CD8-positive, alpha-beta memory T cell (primary cell): ENCODE results near the gene C17orf113. TPM values are rescaled to one million over a fixed set of nuclear protein-coding genes. Genes with fewer than 3 reads are reported as not detected.
"Not testable (repeated sequence)": the region's sequence is repeated elsewhere in the genome, so short reads cannot be mapped to it uniquely, and the experiment has no call there.

Source experiments
- CTCF ChIA-PET: fragments of 350-600 bp; sonication (Branson Sonifier 250); formaldehyde crosslinking; loops from one replicate; lab custom pipeline; 2021; ENCODE audit warnings: antibody characterized with exemption; lab: Charles Lee
- POLR2A ChIA-PET: fragments of 350-600 bp; sonication (Branson Sonifier 250); formaldehyde crosslinking; loops from one replicate; lab custom pipeline; 2021; ENCODE audit warnings: antibody characterized with exemption; lab: Charles Lee
- DNase-seq, 5 donors: peaks; one replicate each; pipeline versions ENCODE4 v3.0.0 to v3.0.0-alpha.2; 2020 to 2022; ENCODE audit warnings: mixed read lengths in 1 of 5
- H3K27ac ChIP-seq: one replicate; pipeline ENCODE4 v1.7.0; 2013; ENCODE audit warnings: low read depth, mild to moderate bottlenecking, low read length, moderate library complexity
- H3K27me3 ChIP-seq: 2 replicates; pipeline ENCODE4 v1.7.0; 2013; ENCODE audit warnings: low read length, mild to moderate bottlenecking; ENCODE audit not compliant: insufficient read depth, poor library complexity, severe bottlenecking
- H3K36me3 ChIP-seq: 2 replicates; pipeline ENCODE4 v1.7.0; 2013; ENCODE audit warnings: mild to moderate bottlenecking, low read length, moderate library complexity; ENCODE audit not compliant: insufficient read depth
- H3K4me1 ChIP-seq: 2 replicates; pipeline ENCODE4 v1.7.0; 2013; ENCODE audit warnings: mild to moderate bottlenecking, low read length, moderate library complexity; ENCODE audit not compliant: insufficient read depth
- H3K4me3 ChIP-seq: 2 replicates; pipeline ENCODE4 v1.7.0; 2013; ENCODE audit warnings: mild to moderate bottlenecking, low read length
- H3K9me3 ChIP-seq: 2 replicates; pipeline ENCODE4 v1.7.0; 2013; ENCODE audit warnings: mild to moderate bottlenecking, low read length
- H3K27ac Mint-ChIP-seq, 8 donors: one replicate each; pipeline ENCODE4 v1.8.0; 2020 to 2021; ENCODE audit warnings: mixed read lengths in 8 of 8, mild to moderate bottlenecking in 6 of 8, inconsistent platforms in 3 of 8, moderate library complexity in 3 of 8
- H3K27me3 Mint-ChIP-seq, 2 donors: one replicate each; pipeline ENCODE4 v1.8.0; 2020 to 2021; ENCODE audit warnings: mixed read lengths in 2 of 2, mild to moderate bottlenecking in 1 of 2, moderate library complexity in 1 of 2
- H3K36me3 Mint-ChIP-seq, 3 donors: one replicate each; pipeline ENCODE4 v1.8.0; 2020 to 2021; ENCODE audit warnings: mixed read lengths in 3 of 3, inconsistent platforms in 1 of 3, mild to moderate bottlenecking in 1 of 3
- H3K4me1 Mint-ChIP-seq, 3 donors: one replicate each; pipeline ENCODE4 v1.8.0; 2020 to 2021; ENCODE audit warnings: mixed read lengths in 3 of 3, inconsistent platforms in 1 of 3, mild to moderate bottlenecking in 1 of 3
- H3K4me3 Mint-ChIP-seq, 7 donors: one replicate each; pipeline ENCODE4 v1.8.0; 2020 to 2021; ENCODE audit warnings: mixed read lengths in 7 of 7, mild to moderate bottlenecking in 6 of 7, moderate library complexity in 4 of 7, inconsistent platforms in 2 of 7
- H3K9me3 Mint-ChIP-seq, 5 donors: one replicate each; pipeline ENCODE4 v1.8.0; 2020 to 2022; ENCODE audit warnings: mixed read lengths in 5 of 5, mild to moderate bottlenecking in 3 of 5, moderate library complexity in 2 of 5, inconsistent platforms in 1 of 5
- polyA plus RNA-seq: library from polyadenylated mRNA; unstranded; fragments of 300-500 nt; fragmentation: Illumina TruSeq; gene quantifications from one replicate; pipeline ENCODE4 v1.2.3, GENCODE V29; 2021
- total RNA-seq, 2 experiments: library from RNA; stranded (reverse); gene quantifications; one replicate each; pipeline ENCODE4 v1.2.3, GENCODE V29; 2021

C17orf113 gene
- total and polyA plus RNA-seq, 3 experiments from 2014 or later: 0.10 to 0.20 (median 0.15) TPM

- Mint-ChIP-seq H3K4me1 (peaks cover 65 to 82% (median 78%) of the 10 kb centered on the region in 3 donors), H3K27ac (peak within 1 kb of the TSS; percentile 90 to 100 (median 99)), H3K9me3 (no peaks in the 10 kb centered on the region), H3K4me3 (peak within 1 kb of the TSS; percentile 94 to 100 (median 99)), H3K36me3 (peaks cover 0 to 35% (median under 1%) of the 10 kb centered on the region in 3 donors), H3K27me3 (peaks cover 0 to 2% of the 10 kb centered on the region in 2 donors)
- H3K4me1 ChIP-seq: peaks cover 77% of the 10 kb centered on the region
- CTCF ChIA-PET: interaction anchor here (0.7 to 2.6 kb wide), 23 partner anchors 9 to 205 kb away, joined by 3 to 12 read pairs (median 3); partner anchors contain the start of genes CNP, DHX58, KLHL11 and ODAD4
- H3K27ac ChIP-seq: peak within 1 kb of the TSS; percentile 84
- no peaks in the 10 kb centered on the region for H3K27me3 ChIP-seq
- H3K4me3 ChIP-seq: peak within 1 kb of the TSS; percentile 85
- peak; percentile 80 to 93 (median 85) for DNase-seq
- peaks cover 1% of the 10 kb centered on the region for H3K36me3 ChIP-seq
- POLR2A ChIA-PET: interaction anchor here (0.6 to 3.3 kb wide), 8 partner anchors 51 to 371 kb away, joined by 3 to 35 read pairs (median 4); partner anchors contain the start of genes ACLY, CNP, DHX58 and ODAD4
- H3K9me3 ChIP-seq: no peaks in the 10 kb centered on the region
Measured at GRCh38 chr17:42016941-42017865, 33.2 kb downstream of the C17orf113 start, which contains the start of gene DNAJC7. TSS of gene DNAJC7 (minus strand) at chr17:42017439. CDS start at chr17:42017416, 23 bp downstream.

- POLR2A ChIA-PET: interaction anchor here (1.1 to 3.3 kb wide), 5 partner anchors 50 to 808 kb away, joined by 3 to 35 read pairs (median 9); partner anchors contain the start of genes BECN1, CNP, DHX58 and ODAD4
- H3K27ac Mint-ChIP-seq: peak overlapping the region; percentile 90 to 100 (median 99)
- Histone ChIP-seq H3K36me3 (no peaks in the 10 kb centered on the region), H3K4me1 (peaks cover 81% of the 10 kb centered on the region), H3K27me3 (no peaks in the 10 kb centered on the region), H3K4me3 (peak overlapping the region; percentile 85), H3K27ac (peak overlapping the region; percentile 84), H3K9me3 (no peaks in the 10 kb centered on the region)
- CTCF ChIA-PET: interaction anchor here (1.1 to 2.6 kb wide), 12 partner anchors 9 to 104 kb away, joined by 3 to 14 read pairs (median 4); partner anchors contain the start of gene CNP
- H3K27me3 Mint-ChIP-seq: peaks cover 0 to 2% of the 10 kb centered on the region in 2 donors
- H3K4me3 Mint-ChIP-seq: peak overlapping the region; percentile 94 to 100 (median 99)
- no peak for DNase-seq
- H3K4me1 Mint-ChIP-seq: peaks cover 69 to 84% (median 81%) of the 10 kb centered on the region in 3 donors
- peaks cover 0 to 37% (median 0%) of the 10 kb centered on the region in 3 donors for H3K36me3 Mint-ChIP-seq
- no peaks in the 10 kb centered on the region for H3K9me3 Mint-ChIP-seq
Measured at GRCh38 chr17:42016411-42016831, 34.0 kb downstream of the C17orf113 start.

GRCh38 chr17:42013740-42014139 lies 36.7 kb downstream of the C17orf113 start:
- H3K9me3 Mint-ChIP-seq, H3K27me3 ChIP-seq, H3K9me3 ChIP-seq, H3K36me3 ChIP-seq, DNase-seq, CTCF ChIA-PET, H3K27me3 Mint-ChIP-seq, POLR2A ChIA-PET, H3K27ac ChIP-seq, H3K4me3 ChIP-seq: not testable (repeated sequence)
- H3K36me3 Mint-ChIP-seq: peaks cover 0 to 52% (median 0%) of the 10 kb centered on the region in 3 donors
- H3K27ac Mint-ChIP-seq: peak overlapping the region in 5 of 8 donors; percentile 31 to 83 (median 63)
- H3K4me1 ChIP-seq: peaks cover 61% of the 10 kb centered on the region
- peak overlapping the region in 4 of 7 donors; percentile 11 to 68 (median 32) for H3K4me3 Mint-ChIP-seq
- peaks cover 69 to 87% (median 81%) of the 10 kb centered on the region in 3 donors for H3K4me1 Mint-ChIP-seq

GRCh38 chr17:42012363-42012762 lies 38.0 kb downstream of the C17orf113 start:
- POLR2A ChIA-PET, H3K27ac ChIP-seq, H3K27me3 ChIP-seq, H3K4me3 ChIP-seq, DNase-seq, H3K9me3 ChIP-seq, H3K36me3 ChIP-seq, H3K27me3 Mint-ChIP-seq, H3K9me3 Mint-ChIP-seq: not testable (repeated sequence)
- H3K27ac Mint-ChIP-seq: peak overlapping the region in 3 of 8 donors; percentile 8 to 43 (median 34)
- H3K4me1 ChIP-seq: peaks cover 50% of the 10 kb centered on the region
- H3K36me3 Mint-ChIP-seq: peaks cover 0 to 49% (median 0%) of the 10 kb centered on the region in 3 donors
- peaks cover 59 to 76% (median 70%) of the 10 kb centered on the region in 3 donors for H3K4me1 Mint-ChIP-seq
- peak overlapping the region in 1 of 7 donors; percentile 16 for H3K4me3 Mint-ChIP-seq
- CTCF ChIA-PET: interaction anchor here (1.3 to 1.5 kb wide), 2 partner anchors 20 to 36 kb away, joined by 3 read pairs; no protein-coding TSS in a partner anchor

GRCh38 chr17:42010898-42011516 lies 39.4 kb downstream of the C17orf113 start:
- CTCF ChIA-PET: interaction anchor here (0.9 to 1.6 kb wide), 4 partner anchors 9 to 48 kb away, joined by 3 to 4 read pairs (median 3); partner anchors contain the start of gene NKIRAS2
- POLR2A ChIA-PET: no interaction called here

GRCh38 chr17:42010266-42010680 lies 40.1 kb downstream of the C17orf113 start:
- H3K4me1 ChIP-seq: peaks cover 37% of the 10 kb centered on the region
- DNase-seq, H3K9me3 ChIP-seq, H3K27me3 ChIP-seq, POLR2A ChIA-PET, H3K27ac ChIP-seq, H3K9me3 Mint-ChIP-seq, H3K27me3 Mint-ChIP-seq, H3K4me3 Mint-ChIP-seq, CTCF ChIA-PET, H3K4me3 ChIP-seq, H3K36me3 ChIP-seq: not testable (repeated sequence)
- Mint-ChIP-seq H3K36me3 (peaks cover 0 to 43% (median 4%) of the 10 kb centered on the region in 3 donors), H3K4me1 (peaks cover 48 to 66% (median 58%) of the 10 kb centered on the region in 3 donors), H3K27ac (peak overlapping the region in 1 of 8 donors; percentile 13)

More at GRCh38 chr17:42010898-42011516, 39.4 kb downstream of the C17orf113 start:
- Histone ChIP-seq H3K4me1 (peaks cover 44% of the 10 kb centered on the region), H3K36me3 (no peaks in the 10 kb centered on the region), H3K4me3 (no peak overlapping the region), H3K27ac (no peak overlapping the region), H3K9me3 (no peaks in the 10 kb centered on the region), H3K27me3 (no peaks in the 10 kb centered on the region)
- peaks cover 51 to 70% (median 62%) of the 10 kb centered on the region in 3 donors for H3K4me1 Mint-ChIP-seq
- no peak for DNase-seq
- no peaks in the 10 kb centered on the region for H3K9me3 Mint-ChIP-seq
- peaks cover 0 to 42% (median 3%) of the 10 kb centered on the region in 3 donors for H3K36me3 Mint-ChIP-seq
- H3K27me3 Mint-ChIP-seq: no peaks in the 10 kb centered on the region
- peak overlapping the region in 6 of 8 donors; percentile 1 to 61 (median 24) for H3K27ac Mint-ChIP-seq
- peak overlapping the region in 1 of 7 donors; percentile 22 for H3K4me3 Mint-ChIP-seq

GRCh38 chr17:42009170-42009569 lies 41.2 kb downstream of the C17orf113 start:
- H3K36me3 Mint-ChIP-seq: peaks cover 0 to 47% (median 5%) of the 10 kb centered on the region in 3 donors
- Histone ChIP-seq H3K27ac (no peak overlapping the region), H3K4me1 (peaks cover 27% of the 10 kb centered on the region), H3K4me3 (no peak overlapping the region), H3K36me3 (no peaks in the 10 kb centered on the region), H3K27me3 (no peaks in the 10 kb centered on the region), H3K9me3 (no peaks in the 10 kb centered on the region)
- peaks cover 56 to 72% (median 64%) of the 10 kb centered on the region in 3 donors for H3K4me1 Mint-ChIP-seq
- POLR2A ChIA-PET: no interaction called here
- no peak for DNase-seq
- no peak overlapping the region for H3K4me3 Mint-ChIP-seq
- no peaks in the 10 kb centered on the region for H3K27me3 Mint-ChIP-seq
- H3K9me3 Mint-ChIP-seq: no peaks in the 10 kb centered on the region
- peak overlapping the region in 4 of 8 donors; percentile 32 to 86 (median 64) for H3K27ac Mint-ChIP-seq
- CTCF ChIA-PET: interaction anchor here (1.3 to 1.4 kb wide), 2 partner anchors 10 to 15 kb away, joined by 3 to 5 read pairs; no protein-coding TSS in a partner anchor
